ENCODE measurements around the gene TARS2. TPM values are rescaled to one million over a fixed set of nuclear protein-coding genes. Genes with fewer than 3 reads are reported as not detected.

Gene TARS2
- polyA plus RNA-seq, 3 donors, result 12.0 to 14.7 (median 14.6) TPM

GRCh38 chr1:150487763-150488115, 520 bp downstream of the TARS2 start:
- Histone ChIP-seq H2AFZ (ENCODE audit: insufficient read depth, low read depth, low read length, poor library complexity, severe bottlenecking) (peak overlapping the region; percentile 92), H3K4me3 (replicated peaks in 1 of 3; ENCODE audit: low read depth in 2 of 3, low read length in 3 of 3) (peak overlapping the region; percentile 70 to 96 (median 84)), H3K27me3 (ENCODE audit: control insufficient read depth in 2 of 2, insufficient read depth in 2 of 2, low read length in 2 of 2) (no peaks in the 10 kb centered on the region), H3K4me2 (replicated peaks; ENCODE audit: extremely low read depth, low read length, poor library complexity, severe bottlenecking) (peak overlapping the region; percentile 80), H3K27ac (ENCODE audit: low read depth in 1 of 2, low read length in 2 of 2) (peak overlapping the region in 1 of 2 donors; percentile 82), H3K9ac (ENCODE audit: insufficient read depth, low read length, poor library complexity, severe bottlenecking) (peak overlapping the region; percentile 82), H4K20me1 (ENCODE audit: insufficient read depth, low read length) (no peaks in the 10 kb centered on the region), H3K4me1 (ENCODE audit: control insufficient read depth in 1 of 2, insufficient read depth in 2 of 2, low read length in 2 of 2) (peaks cover 9% of the 10 kb centered on the region in 2 donors), H3K9me3 (replicated peaks in 1 of 2; ENCODE audit: control insufficient read depth in 1 of 2, insufficient read depth in 1 of 2, low read length in 2 of 2) (no peaks in the 10 kb centered on the region), H3K36me3 (replicated peaks in 1 of 2; ENCODE audit: control insufficient read depth in 1 of 2, insufficient read depth in 2 of 2, low read length in 2 of 2) (peaks cover 24 to 41% of the 10 kb centered on the region in 2 donors), H3K79me2 (ENCODE audit: insufficient read depth, low read length) (peaks cover 10% of the 10 kb centered on the region)
- peaks cover 11% of the 10 kb centered on the region for H3K4me1 Mint-ChIP-seq
- H3K27me3 Mint-ChIP-seq (ENCODE audit: low read depth in 3 of 3), result peaks cover 3% of the 10 kb centered on the region in 3 donors
- H3K36me3 Mint-ChIP-seq, result peaks cover 30 to 37% of the 10 kb centered on the region in 2 donors
- WGBS (ENCODE audit: insufficient coverage), result no CpG with 5 or more reads among the region's 7 CpGs
- TF ChIP-seq CTCF (IDR thresholded peaks at IDR 0.05), result no peak
- peaks cover 0 to 2% (median 0%) of the 10 kb centered on the region in 7 donors for H3K9me3 Mint-ChIP-seq
- intact Hi-C loops (cut with micrococcal nuclease), result loop anchor here in 1 of 2 donors (10.0 kb wide), 1 partner anchor 67 kb away; no protein-coding TSS in a partner anchor
- H3K27ac Mint-ChIP-seq, result peak overlapping the region; percentile 90 to 98 (median 95)
- peak overlapping the region; percentile 97 to 99 for H3K4me3 Mint-ChIP-seq
- no peak for DNase-seq

GRCh38 chr1:150493175-150493574, 6.0 kb downstream of the TARS2 start:
- Mint-ChIP-seq H3K4me3 (no peak overlapping the region), H3K27me3 (ENCODE audit: low read depth in 3 of 3) (no peaks in the 10 kb centered on the region), H3K9me3 (peaks cover 0 to 3% (median 0%) of the 10 kb centered on the region in 7 donors), H3K27ac (peak overlapping the region in 1 of 7 donors; percentile 55), H3K36me3 (peaks cover 65 to 86% of the 10 kb centered on the region in 2 donors), H3K4me1 (peaks cover under 1% of the 10 kb centered on the region)
- Histone ChIP-seq H3K9ac (ENCODE audit: insufficient read depth, low read length, poor library complexity, severe bottlenecking) (no peak overlapping the region), H4K20me1 (ENCODE audit: insufficient read depth, low read length) (no peaks in the 10 kb centered on the region), H3K79me2 (ENCODE audit: insufficient read depth, low read length) (peaks cover 1% of the 10 kb centered on the region), H3K27ac (ENCODE audit: low read depth in 1 of 2, low read length in 2 of 2) (no peak overlapping the region), H3K36me3 (replicated peaks in 1 of 2; ENCODE audit: control insufficient read depth in 1 of 2, insufficient read depth in 2 of 2, low read length in 2 of 2) (peaks cover 55 to 83% of the 10 kb centered on the region in 2 donors), H3K9me3 (replicated peaks in 1 of 2; ENCODE audit: control insufficient read depth in 1 of 2, insufficient read depth in 1 of 2, low read length in 2 of 2) (no peaks in the 10 kb centered on the region), H3K4me2 (replicated peaks; ENCODE audit: extremely low read depth, low read length, poor library complexity, severe bottlenecking) (no peak overlapping the region), H3K4me3 (replicated peaks in 1 of 3; ENCODE audit: low read depth in 2 of 3, low read length in 3 of 3) (no peak overlapping the region), H3K4me1 (ENCODE audit: control insufficient read depth in 1 of 2, insufficient read depth in 2 of 2, low read length in 2 of 2) (peaks cover 1 to 2% of the 10 kb centered on the region in 2 donors), H3K27me3 (ENCODE audit: control insufficient read depth in 2 of 2, insufficient read depth in 2 of 2, low read length in 2 of 2) (no peaks in the 10 kb centered on the region), H2AFZ (ENCODE audit: insufficient read depth, low read depth, low read length, poor library complexity, severe bottlenecking) (no peak overlapping the region)
- DNase-seq, result no peak
- WGBS (ENCODE audit: insufficient coverage), result 100% methylated on average over 3 of the region's 8 CpGs
- intact Hi-C loops (cut with micrococcal nuclease), result loop anchor here in 1 of 2 donors (1.0 kb wide), 1 partner anchor 15 kb away; the partner anchor contains the start of gene ECM1
- no peak for TF ChIP-seq CTCF (IDR thresholded peaks at IDR 0.05)

Measured in CD14-positive monocyte (primary cell).